ENCODE results near the gene VAMP4.

Gene VAMP4

GRCh38 chr1:171683870-171684269 is 58.0 kb downstream of the VAMP4 start:
- no peak overlapping the region for H3K4me3 ChIP-seq (ENCODE audit: low read depth, low read length)
- no peak for DNase-seq (ENCODE audit: low read depth)
- no peak for TF ChIP-seq CTCF (IDR thresholded peaks at IDR 0.05; ENCODE audit: low read depth, low read length, missing control alignments)
- in situ Hi-C loops (cut with HindIII; ENCODE audit: low sequenced_read_pairs): no loop called here

- in situ Hi-C loops (cut with HindIII; ENCODE audit: low sequenced_read_pairs): no loop called here
- DNase-seq (ENCODE audit: low read depth): no peak
- H3K4me3 ChIP-seq (ENCODE audit: low read depth, low read length): no peak overlapping the region
- TF ChIP-seq CTCF (IDR thresholded peaks at IDR 0.05; ENCODE audit: low read depth, low read length, missing control alignments): no peak
Measured at GRCh38 chr1:171680339-171680738, 61.5 kb downstream of the VAMP4 start.

- no peak for TF ChIP-seq CTCF (IDR thresholded peaks at IDR 0.05; ENCODE audit: low read depth, low read length, missing control alignments)
- no peak overlapping the region for H3K4me3 ChIP-seq (ENCODE audit: low read depth, low read length)
- no peak for DNase-seq (ENCODE audit: low read depth)
- in situ Hi-C loops (cut with HindIII; ENCODE audit: low sequenced_read_pairs): no loop called here
Measured at GRCh38 chr1:171676823-171677222, 65.0 kb downstream of the VAMP4 start.

- H3K4me3 ChIP-seq (ENCODE audit: low read depth, low read length): no peak overlapping the region
- no peak for TF ChIP-seq CTCF (IDR thresholded peaks at IDR 0.05; ENCODE audit: low read depth, low read length, missing control alignments)
- in situ Hi-C loops (cut with HindIII; ENCODE audit: low sequenced_read_pairs): no loop called here
- DNase-seq (ENCODE audit: low read depth): no peak
Measured at GRCh38 chr1:171674431-171675405, 67.1 kb downstream of the VAMP4 start.

GRCh38 chr1:171670739-171671138 is 71.1 kb downstream of the VAMP4 start:
- in situ Hi-C loops (cut with HindIII; ENCODE audit: low sequenced_read_pairs): no loop called here

GRCh38 chr1:171668372-171668771 is 73.5 kb downstream of the VAMP4 start:
- in situ Hi-C loops (cut with HindIII; ENCODE audit: low sequenced_read_pairs): no loop called here
- no peak for DNase-seq (ENCODE audit: low read depth)
- H3K4me3 ChIP-seq (ENCODE audit: low read depth, low read length): no peak overlapping the region
- no peak for TF ChIP-seq CTCF (IDR thresholded peaks at IDR 0.05; ENCODE audit: low read depth, low read length, missing control alignments)

More at GRCh38 chr1:171670739-171671138, 71.1 kb downstream of the VAMP4 start:
- no peak for DNase-seq (ENCODE audit: low read depth)
- H3K4me3 ChIP-seq (ENCODE audit: low read depth, low read length): no peak overlapping the region
- no peak for TF ChIP-seq CTCF (IDR thresholded peaks at IDR 0.05; ENCODE audit: low read depth, low read length, missing control alignments)
